ENCODE data around the gene MARK4.

- TF ChIP-seq CTCF (conservative IDR thresholded peaks at IDR 0.05; ENCODE audit: low read depth in 2 of 2): no peak
- TF ChIP-seq, protein P1, sequence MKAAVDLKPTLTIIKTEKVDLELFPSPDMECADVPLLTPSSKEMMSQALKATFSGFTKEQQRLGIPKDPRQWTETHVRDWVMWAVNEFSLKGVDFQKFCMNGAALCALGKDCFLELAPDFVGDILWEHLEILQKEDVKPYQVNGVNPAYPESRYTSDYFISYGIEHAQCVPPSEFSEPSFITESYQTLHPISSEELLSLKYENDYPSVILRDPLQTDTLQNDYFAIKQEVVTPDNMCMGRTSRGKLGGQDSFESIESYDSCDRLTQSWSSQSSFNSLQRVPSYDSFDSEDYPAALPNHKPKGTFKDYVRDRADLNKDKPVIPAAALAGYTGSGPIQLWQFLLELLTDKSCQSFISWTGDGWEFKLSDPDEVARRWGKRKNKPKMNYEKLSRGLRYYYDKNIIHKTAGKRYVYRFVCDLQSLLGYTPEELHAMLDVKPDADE (IDR thresholded peaks at IDR 0.05): no peak
Observed at GRCh38 chr19:45218426-45218825, 32.6 kb upstream of the MARK4 start.
